Transverse colon (tissue), 4 donors: ENCODE results near the gene SETD1A. TPM values are rescaled to one million over a fixed set of nuclear protein-coding genes. Genes with fewer than 3 reads are reported as not detected.

Experiments
- DNase-seq: peaks from one replicate; pipeline ENCODE4 v3.0.0-alpha.2; 2019
- H3K27ac ChIP-seq, 4 donors: fragments of 200-600 bp; sonication (generic); 2 replicates each; pipeline ENCODE4 v1.5.1; 2016 to 2018; ENCODE audit warnings: inconsistent platforms in 4 of 4
- H3K27me3 ChIP-seq: fragments of 200-600 bp; sonication (generic); 2 replicates; pipeline ENCODE4 v1.5.1; 2017; ENCODE audit warnings: inconsistent platforms
- H3K36me3 ChIP-seq, 4 donors: fragments of 200-600 bp; sonication (generic); 2 replicates each; pipeline ENCODE4 v1.5.1; 2017 to 2019; ENCODE audit warnings: inconsistent platforms in 4 of 4
- H3K4me1 ChIP-seq, 4 donors: fragments of 200-600 bp; sonication (generic); 2 replicates each; pipeline ENCODE4 v1.5.1; 2017 to 2020; ENCODE audit warnings: inconsistent platforms in 4 of 4
- H3K4me3 ChIP-seq, 4 donors: fragments of 200-600 bp; sonication (generic); 1 replicate in 1 of 4; 2 replicates in 3 of 4; pipeline versions ENCODE4 v1.5.1 to v1.6.1; 2017 to 2019; ENCODE audit warnings: inconsistent platforms in 4 of 4
- H3K9me3 ChIP-seq, 2 donors: fragments of 200-600 bp; sonication (generic); 2 replicates each; pipeline ENCODE4 v1.5.1; 2017 to 2019; ENCODE audit warnings: inconsistent platforms in 2 of 2
- CTCF ChIP-seq, 5 experiments: fragments of 200-600 bp in 3 of 5; fragments of 450-650 bp in 2 of 5; sonication (generic) in 3 of 5; IDR thresholded peaks; 1 replicate in 2 of 5; 2 replicates in 3 of 5; pipeline ENCODE4 v1.5.1; 2016 to 2017; ENCODE audit warnings: antibody characterized with exemption in 5 of 5, inconsistent platforms in 3 of 5, mild to moderate bottlenecking in 2 of 5, moderate library complexity in 1 of 5
- EP300 ChIP-seq: sonication (generic); formaldehyde crosslinking; IDR thresholded peaks from one replicate; pipeline ENCODE4 v1.6.1; 2017; ENCODE audit warnings: antibody characterized with exemption, low read depth
- POLR2A ChIP-seq: fragments of 450-650 bp; IDR thresholded peaks from one replicate; pipeline ENCODE4 v1.6.1; 2016; ENCODE audit warnings: antibody characterized with exemption, mild to moderate bottlenecking, moderate library complexity
- POLR2AphosphoS5 ChIP-seq, 3 donors: sonication (generic); formaldehyde crosslinking; IDR thresholded peaks; one replicate each; pipeline ENCODE4 v1.6.1; 2016; ENCODE audit warnings: antibody characterized with exemption in 3 of 3
- WGBS, 2 donors: methylation state at CpG; one replicate each; pipeline ENCODE4 v1.1.5; 2018; ENCODE audit warnings: low coverage in 1 of 2; 5-methylcytosine and 5-hydroxymethylcytosine counted together
- in situ Hi-C, 4 donors: fragments of 200-750 bp; cut with MboI; loops; one replicate each; pipeline versions ENCODE4 v1.15.0 to v1.15.1; 2017; ENCODE audit warnings: low sequenced_read_pairs in 3 of 4, low pct_ligation_motif_present in 1 of 4, low pct_unique_long_range_greater_than_20kb in 1 of 4
- intact Hi-C: fragments of 100-400 bp; cut with DNase I; formaldehyde crosslinking; loops from one replicate; pipeline ENCODE4 v1.15.1; 2023; ENCODE audit warnings: low total_unique reads
- total RNA-seq, 4 donors: library from RNA; depleted of rRNA; stranded (reverse); fragments of >200 nt; gene quantifications; one replicate each; pipeline ENCODE4 v1.1.0, GENCODE V29; 2016

SETD1A gene
- total RNA-seq, 4 donors from 2014 or later: 5.3 to 37.0 (median 10.8) TPM

GRCh38 chr16:30954993-30955392 is 2.6 kb upstream of the SETD1A start:
- no peak for DNase-seq
- Histone ChIP-seq H3K27me3 (no peaks in the 10 kb centered on the region), H3K4me1 (peaks cover 21 to 44% (median 29%) of the 10 kb centered on the region in 4 donors), H3K27ac (no peak overlapping the region), H3K36me3 (peaks cover 0 to 4% (median under 1%) of the 10 kb centered on the region in 4 donors), H3K9me3 (no peaks in the 10 kb centered on the region), H3K4me3 (no peak overlapping the region)
- TF ChIP-seq EP300 (no peak), CTCF (IDR thresholded peaks at IDR 0.05) (no peak), POLR2AphosphoS5 (IDR thresholded peaks at IDR 0.05) (no peak), POLR2A (no peak)
- WGBS, 2 donors: 60 to 70% methylated on average over 1 to 8 of the region's 8 CpGs
- in situ Hi-C loops (loop anchor here in 1 of 4 donors (25.0 kb wide), 1 partner anchor 757 kb away; a partner anchor contains a TSS), intact Hi-C loops (no loop called here)

- TF ChIP-seq CTCF (IDR thresholded peaks at IDR 0.05) (peak in 2 of 5 experiments; percentile 19 to 59), POLR2A (no peak), EP300 (no peak), POLR2AphosphoS5 (IDR thresholded peaks at IDR 0.05) (no peak)
- Histone ChIP-seq H3K4me3 (peak overlapping the region; percentile 73 to 85 (median 74)), H3K36me3 (peaks cover 0 to 20% (median 9%) of the 10 kb centered on the region in 4 donors), H3K27me3 (no peaks in the 10 kb centered on the region), H3K27ac (peak overlapping the region; percentile 93 to 96 (median 96)), H3K4me1 (peaks cover 12 to 26% (median 18%) of the 10 kb centered on the region in 4 donors), H3K9me3 (no peaks in the 10 kb centered on the region)
- peak; percentile 87 for DNase-seq
- 24% methylated on average over 42 of the region's 42 CpGs; no CpG with 5 or more reads in 1 of the 2 donors for WGBS, 2 donors
- in situ Hi-C loops: loop anchor here in 1 of 4 donors (25.0 kb wide), 1 partner anchor 755 kb away; a partner anchor contains a TSS
- intact Hi-C loops: no loop called here
Measured at GRCh38 chr16:30956601-30957455, 726 bp upstream of the SETD1A start.

- no peaks in the 10 kb centered on the region for H3K9me3 ChIP-seq
- in situ Hi-C loops (loop anchor here in 1 of 4 donors (25.0 kb wide), 1 partner anchor 754 kb away; a partner anchor contains a TSS), intact Hi-C loops (no loop called here)
- peaks cover 0 to 36% (median 17%) of the 10 kb centered on the region in 4 donors for H3K36me3 ChIP-seq
- TF ChIP-seq EP300 (no peak), POLR2AphosphoS5 (IDR thresholded peaks at IDR 0.05) (no peak)
- 27 to 36% methylated on average over 4 to 22 of the region's 55 CpGs for WGBS, 2 donors
- peak; percentile 52 for DNase-seq
- H3K27me3 ChIP-seq: no peaks in the 10 kb centered on the region
- peaks cover 10 to 23% (median 18%) of the 10 kb centered on the region in 4 donors for H3K4me1 ChIP-seq
- H3K4me3 ChIP-seq: peak overlapping the region; percentile 73 to 85 (median 74)
- H3K27ac ChIP-seq: peak overlapping the region; percentile 93 to 96 (median 96)
Measured at GRCh38 chr16:30958175-30959079, 873 bp downstream of the SETD1A start.

- H3K9me3 ChIP-seq: no peaks in the 10 kb centered on the region
- TF ChIP-seq EP300: no peak
- no peak for TF ChIP-seq POLR2AphosphoS5 (IDR thresholded peaks at IDR 0.05)
- no peak for TF ChIP-seq CTCF (IDR thresholded peaks at IDR 0.05)
- TF ChIP-seq POLR2A: no peak
Measured at GRCh38 chr16:30961384-30961783, 3.8 kb downstream of the SETD1A start.

More at GRCh38 chr16:30961384-30961783, 3.8 kb downstream of the SETD1A start:
- H3K4me1 ChIP-seq: peaks cover 9 to 19% (median 14%) of the 10 kb centered on the region in 4 donors
- no peaks in the 10 kb centered on the region for H3K27me3 ChIP-seq
- H3K36me3 ChIP-seq: peaks cover 0 to 62% (median 30%) of the 10 kb centered on the region in 4 donors
- no peak for DNase-seq
- in situ Hi-C loops: loop anchor here in 1 of 4 donors (25.0 kb wide), 1 partner anchor 751 kb away; a partner anchor contains a TSS
- no peak overlapping the region for H3K27ac ChIP-seq
- WGBS, 2 donors: 90 to 93% methylated on average over 1 to 11 of the region's 11 CpGs
- intact Hi-C loops: no loop called here
- no peak overlapping the region for H3K4me3 ChIP-seq
